Measurements from ENCODE around the gene B4GAT1.
A peak's percentile ranks its signal among the peaks of the same experiment; 100 is the strongest.

Gene B4GAT1

DNA sequence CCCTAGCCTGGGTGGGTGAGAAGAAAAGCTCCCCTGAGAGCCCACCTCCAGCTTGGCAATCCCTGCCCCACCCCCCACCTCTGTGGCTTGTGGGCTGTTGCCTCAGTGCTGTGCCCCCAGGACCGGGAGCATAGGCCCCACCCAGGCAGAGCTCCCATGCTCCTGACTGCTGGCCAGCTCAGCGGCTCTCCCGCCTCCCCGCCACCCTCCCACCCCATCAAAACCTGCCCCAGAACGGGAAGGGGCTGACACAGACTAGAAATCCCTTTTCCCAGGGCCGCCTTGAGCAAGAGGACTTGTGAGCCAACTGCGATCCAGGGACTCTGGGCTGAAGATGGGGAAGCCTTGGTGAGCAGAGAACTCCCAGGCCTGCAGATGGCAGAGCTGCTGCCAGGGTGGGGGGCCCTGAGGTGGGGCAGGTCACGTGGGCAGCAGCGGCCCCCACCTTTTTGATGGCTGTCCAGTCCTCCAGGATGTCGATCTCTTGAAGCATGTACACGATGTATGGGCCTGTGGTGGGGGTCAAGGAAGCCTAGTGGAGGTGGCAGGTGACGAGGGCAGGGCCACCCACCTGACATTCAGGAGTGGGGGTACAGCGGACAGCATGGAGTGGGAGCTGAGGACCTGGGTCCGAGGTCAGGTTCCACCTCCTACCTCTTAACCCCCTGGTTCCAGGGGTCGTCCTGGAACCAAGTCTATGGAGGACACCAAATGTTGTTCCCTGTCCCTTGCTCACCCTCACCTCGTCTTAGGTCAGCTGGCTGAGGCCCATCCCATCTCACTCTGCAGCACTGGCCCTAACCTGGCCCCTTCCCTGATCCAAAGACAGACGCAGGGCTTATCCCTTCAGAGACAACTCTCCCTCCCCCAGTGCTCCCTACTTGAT, 8.9 kb downstream of the B4GAT1 start:
- H3K4me3 ChIP-seq (ENCODE audit: low read depth, low read length) = no peak overlapping the region

DNA sequence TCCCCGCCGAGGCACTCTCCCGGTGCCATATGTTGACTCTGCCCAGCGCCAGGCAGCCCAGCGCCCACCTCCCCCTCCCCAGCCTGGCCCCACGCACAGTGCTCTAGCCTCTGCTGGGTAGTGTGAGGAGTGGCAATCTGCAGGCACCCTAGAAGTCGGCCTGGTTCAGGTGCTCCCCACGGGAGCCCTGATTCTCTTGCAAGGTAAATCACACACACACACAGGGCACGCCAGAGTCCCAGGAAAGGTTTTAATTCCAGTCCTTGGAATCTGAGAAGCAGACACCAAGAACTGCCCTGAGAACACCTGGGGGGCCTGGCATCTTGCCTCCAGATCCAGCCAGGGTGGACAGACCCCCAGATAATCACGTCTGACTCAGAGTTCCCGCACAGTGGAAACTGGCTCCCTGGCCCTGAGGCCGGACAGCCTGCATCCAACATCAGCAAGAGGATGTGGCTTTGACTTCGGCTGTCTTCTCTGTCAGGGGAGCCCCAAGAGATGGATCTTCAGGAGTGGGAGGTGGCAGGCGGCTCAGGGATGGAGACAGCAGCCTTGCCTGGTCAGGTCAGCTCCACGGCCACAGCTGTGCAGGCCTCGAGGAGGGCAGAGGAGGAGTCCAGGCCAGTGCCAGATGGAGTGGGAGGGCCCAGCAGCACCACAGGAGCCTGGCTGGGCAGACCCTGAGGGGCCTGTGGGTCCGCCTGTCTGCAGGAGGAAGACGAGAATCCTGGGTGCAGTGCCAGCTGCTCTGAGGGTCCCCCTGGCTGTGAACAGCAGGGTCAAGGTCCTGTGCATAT, 10.1 kb downstream of the B4GAT1 start:
- no peak overlapping the region for H3K4me3 ChIP-seq (ENCODE audit: low read depth, low read length)

DNA sequence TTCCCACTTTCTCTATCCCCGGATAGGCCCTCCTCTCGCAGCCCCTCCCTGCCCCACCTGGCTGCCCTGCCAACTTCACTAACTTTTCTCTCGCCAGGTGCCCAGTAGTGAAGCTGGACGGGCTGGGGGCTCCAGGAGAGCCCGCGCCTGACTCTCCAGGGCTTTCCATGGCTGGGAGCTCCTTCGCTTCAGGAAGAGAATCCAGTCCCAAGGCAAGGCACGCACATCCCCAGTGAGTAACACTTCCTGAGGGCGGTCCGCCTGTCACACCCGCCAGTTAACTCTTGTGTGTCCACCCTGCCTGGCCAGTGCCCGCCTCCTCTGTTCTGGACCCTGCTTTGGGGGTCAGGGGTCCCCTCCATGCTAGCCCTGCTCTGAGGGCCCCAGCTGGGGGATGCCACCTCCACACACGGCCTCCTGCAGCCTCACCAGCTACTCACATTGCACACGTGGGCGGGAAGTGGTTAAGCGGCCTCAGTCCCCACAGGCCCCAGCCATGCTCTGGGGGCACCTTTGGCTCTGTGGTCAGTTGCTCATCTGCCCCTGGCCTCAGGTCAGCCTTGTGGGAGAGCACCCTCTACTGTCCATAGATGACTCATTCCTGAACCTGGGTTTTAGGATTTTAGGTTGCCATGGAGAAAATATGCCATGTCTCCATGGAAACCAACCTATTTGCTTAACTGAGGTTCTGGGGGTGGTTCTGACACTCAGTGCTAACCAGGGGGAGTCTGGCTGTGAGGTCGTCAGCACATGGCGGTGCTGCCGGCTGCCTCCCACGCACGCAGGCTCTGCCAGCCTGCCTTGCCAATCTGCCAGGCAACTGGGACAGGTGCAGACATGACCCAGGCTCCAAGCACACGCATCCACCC, 11.0 kb downstream of the B4GAT1 start, which contains the start of gene RIN1:
Gene RIN1, minus strand, starts transcription at position 201 of the 869 bp plus-strand sequence. Its CDS starts 32 bp downstream, at position 169.
- H3K4me3 ChIP-seq (ENCODE audit: low read depth, low read length) = peak within 1 kb of the TSS; percentile 24

DNA sequence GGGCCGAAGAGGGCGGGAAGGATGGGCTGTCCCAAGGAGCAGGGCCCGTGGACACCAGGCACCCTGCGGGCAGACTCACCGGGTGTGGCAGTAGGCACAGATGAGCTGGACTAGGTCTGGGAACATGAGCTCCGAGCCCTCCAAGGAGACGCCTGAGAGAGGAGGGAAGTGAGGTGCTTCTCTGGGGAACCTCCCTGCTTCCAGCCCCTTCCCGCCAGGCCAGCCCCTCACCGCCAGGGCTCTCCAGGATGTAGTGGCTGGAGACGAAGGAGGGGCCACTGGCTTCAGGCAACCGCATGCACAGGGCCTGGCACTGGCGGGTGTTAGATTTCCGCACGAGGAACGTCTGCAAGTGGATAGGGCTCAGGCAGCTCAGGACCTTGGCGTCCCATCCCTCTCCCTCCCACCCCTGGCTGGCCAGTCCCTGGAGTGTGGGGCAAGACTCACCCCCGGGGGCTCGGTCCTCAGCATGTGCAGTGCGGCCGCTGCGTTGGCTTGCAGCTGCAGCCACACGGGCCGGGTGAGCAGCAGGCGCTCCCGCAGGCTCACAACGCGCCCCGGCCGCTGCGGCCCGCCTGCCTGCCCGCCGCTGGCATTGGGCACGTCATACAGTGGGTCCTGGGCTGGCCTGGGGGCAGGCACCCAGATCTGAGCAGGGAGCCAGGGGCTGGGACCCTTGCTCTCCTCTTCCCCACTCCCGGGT, 11.7 kb downstream of the B4GAT1 start:
- peak overlapping the region; percentile 24 for H3K4me3 ChIP-seq (ENCODE audit: low read depth, low read length)

DNA sequence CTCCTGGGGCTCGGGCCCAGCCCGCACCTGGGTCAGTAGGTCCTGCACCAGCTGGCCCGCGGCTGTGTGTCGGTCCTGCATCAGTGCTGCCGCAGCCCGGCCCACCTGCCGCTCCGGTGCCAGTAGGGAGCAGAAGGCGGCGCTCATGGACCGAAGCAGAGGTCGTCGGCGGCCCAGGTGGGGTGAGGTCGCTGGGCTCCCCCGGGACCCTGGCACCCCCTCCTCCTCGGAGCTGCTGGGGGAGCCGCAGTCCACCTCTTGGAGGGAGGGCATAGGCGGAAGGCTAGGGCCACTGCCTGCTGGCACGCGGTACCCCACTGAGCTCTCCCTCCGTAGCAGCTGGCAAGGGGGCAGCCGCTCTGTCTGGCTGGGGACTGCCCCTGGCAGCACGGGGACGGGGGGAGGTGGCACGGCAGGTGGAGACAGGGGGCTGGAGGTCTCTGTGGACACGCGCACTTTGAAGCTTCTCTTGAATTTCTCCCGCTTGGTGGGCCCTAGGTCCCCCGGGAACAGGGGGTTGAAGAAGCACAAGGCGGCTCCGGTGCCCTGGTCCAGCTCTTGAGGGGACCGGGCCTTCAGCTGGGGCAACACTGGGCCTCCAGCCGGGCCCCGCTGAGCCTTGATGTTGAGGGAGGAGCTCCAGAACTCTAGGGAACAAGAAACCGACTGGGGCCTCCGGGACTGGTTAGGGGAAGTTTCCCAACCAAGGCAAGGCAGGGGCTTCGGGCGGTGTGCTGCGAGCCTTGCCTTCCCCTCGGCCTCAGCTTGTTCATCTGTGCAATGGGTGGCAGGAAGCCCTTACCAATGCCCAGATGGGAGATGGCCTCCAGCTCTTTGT, 12.6 kb downstream of the B4GAT1 start:
- no peak overlapping the region for H3K4me3 ChIP-seq (ENCODE audit: low read depth, low read length)

DNA sequence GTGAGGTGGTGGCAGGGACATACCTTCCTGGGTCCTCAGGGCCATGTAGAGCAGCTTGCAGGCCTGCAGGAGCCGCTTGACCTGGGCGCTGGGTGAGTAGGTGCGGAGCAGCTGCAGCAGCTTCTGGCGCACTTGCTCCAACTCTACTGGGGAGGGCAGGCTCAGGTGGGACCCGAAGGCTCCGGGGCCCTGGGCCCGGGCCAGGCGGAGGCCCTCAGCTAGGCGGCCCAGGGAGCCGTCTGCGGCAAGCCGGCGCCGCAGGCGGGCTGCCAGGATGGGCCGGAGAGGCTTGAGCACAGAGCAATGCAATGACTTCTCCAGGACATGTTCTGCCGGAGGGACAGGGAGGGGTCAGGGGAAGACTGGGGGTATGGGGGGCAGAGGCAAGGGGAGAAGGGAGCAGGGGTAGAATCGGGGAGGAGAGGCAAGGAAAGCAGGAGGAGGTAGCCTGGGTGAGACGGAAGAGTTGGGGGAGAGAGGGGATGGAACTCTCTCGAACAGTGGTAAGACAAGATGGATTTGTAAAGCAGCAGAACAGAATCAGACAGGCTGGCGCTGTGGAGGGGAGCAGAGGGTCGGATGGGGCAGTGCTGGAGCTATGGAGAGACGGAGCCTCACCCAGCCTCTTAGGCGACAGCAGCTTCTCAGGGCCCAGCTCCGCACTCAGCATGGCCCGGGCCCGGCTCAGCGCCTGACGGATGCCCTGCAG, 13.4 kb downstream of the B4GAT1 start:
- no peak overlapping the region for H3K4me3 ChIP-seq (ENCODE audit: low read depth, low read length)

DNA sequence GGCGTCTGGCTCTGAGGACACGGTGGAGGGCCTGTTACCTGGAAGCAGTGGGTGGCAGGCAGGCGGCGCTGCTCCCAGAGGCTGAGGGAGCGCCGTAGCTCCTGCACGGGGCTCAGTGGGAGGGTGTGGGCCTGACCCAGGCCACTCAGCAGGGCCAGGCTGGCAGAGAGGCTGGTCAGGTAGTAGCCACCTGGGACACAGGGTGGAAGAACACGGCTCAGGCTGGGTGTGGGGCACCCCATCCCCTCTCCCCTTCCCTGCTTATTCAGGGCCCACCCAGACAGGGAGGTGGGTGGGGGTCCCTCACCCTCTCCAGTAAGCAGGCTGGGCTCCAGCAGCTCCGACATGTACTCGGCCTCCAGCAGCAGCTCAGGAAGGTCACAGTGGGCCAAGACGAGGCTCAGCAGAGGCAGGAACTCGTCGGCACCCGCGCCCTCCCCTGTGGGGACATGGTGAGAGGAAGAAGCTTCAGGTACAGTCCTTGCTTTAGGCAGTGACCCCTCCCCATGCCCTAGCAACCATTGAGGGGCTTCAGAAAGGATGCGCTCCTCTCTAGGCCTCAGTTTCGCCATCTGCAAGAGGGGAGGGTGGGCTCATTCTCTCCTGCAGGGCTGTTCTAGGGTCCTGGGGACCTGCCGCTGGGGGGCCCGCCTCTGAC, 14.1 kb downstream of the B4GAT1 start:
- H3K4me3 ChIP-seq (ENCODE audit: low read depth, low read length) = no peak overlapping the region

DNA sequence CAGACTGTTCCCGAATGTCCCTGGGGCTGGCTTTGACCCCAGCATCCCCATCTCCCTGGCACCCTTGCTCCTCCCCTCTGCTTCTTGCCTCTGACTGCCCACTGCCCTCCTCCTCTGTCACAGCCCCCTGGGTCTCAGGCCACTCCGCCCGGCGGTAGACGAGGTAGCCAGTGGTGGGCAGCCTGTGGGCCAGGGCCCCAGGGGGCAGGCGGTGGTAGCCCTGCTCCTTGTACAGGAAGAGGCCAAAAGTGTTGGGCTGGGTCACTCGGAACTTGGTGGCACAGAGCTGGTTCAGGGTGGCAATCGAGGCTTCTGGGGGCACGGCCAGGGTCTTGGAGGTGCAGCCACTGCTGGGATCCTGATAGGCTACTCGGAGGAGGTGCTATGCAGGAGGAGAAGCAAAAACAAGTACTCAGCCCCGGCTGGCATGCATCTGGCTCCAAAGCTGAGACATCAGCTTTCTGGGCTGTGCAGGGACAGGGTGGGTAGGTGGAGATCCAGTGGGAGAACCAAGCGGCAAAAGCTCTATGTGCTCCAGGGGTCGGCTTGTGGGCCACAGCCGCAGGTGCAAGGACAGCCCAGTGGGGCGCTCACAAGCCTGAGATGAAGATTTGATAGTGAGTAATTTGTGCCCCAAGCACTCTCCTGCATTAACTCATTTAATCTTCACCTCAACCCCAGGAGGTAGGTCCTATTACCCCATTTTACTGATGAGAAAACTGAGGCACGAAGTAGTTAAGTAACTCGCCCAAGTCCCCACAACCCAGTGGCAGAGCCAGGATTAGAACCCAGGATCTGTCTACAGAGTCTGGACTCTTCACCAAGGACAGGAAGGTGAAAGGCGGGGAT, 14.8 kb downstream of the B4GAT1 start:
- no peak overlapping the region for H3K4me3 ChIP-seq (ENCODE audit: low read depth, low read length)

DNA sequence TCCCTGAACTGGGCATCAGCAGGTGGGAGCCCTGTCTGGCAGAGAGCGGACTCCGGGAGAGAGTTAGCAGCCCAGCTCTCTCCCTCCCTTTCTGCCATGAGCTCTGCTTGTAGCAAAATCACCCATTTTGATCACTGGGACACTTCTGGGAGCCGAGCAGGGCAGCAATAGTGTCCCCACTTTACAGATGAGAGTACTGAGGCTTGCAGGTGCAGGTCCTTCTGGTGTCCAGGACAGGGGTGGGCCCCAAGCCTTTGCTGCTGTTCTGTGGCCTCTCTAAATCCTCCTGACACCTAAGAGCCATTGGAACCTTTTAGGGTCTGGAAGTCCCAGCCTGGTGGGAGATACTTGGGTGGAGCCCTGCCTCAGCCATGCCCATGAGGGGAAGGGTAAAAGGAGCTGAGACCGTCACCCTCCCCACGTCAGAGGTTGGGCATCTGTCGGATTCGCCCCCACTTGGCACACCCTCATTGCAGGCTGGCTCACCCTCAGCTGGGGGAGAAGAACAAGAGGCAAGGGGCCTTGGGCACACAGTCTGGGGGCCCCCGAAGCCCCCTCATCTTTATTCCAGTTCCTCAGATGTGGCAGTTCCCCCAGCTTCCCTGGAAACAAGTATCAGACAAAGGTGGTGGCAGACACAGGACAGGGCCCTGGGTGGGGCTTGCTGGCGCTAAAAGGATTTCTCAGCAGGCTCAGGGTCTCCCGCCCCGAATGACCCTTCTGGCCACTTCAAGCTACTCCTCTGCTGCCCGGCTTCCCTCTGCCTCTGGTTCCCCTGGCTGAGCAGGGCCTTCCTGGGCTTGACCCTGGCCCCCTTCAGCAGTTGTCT, 15.7 kb downstream of the B4GAT1 start:
- H3K4me3 ChIP-seq (ENCODE audit: low read depth, low read length) = no peak overlapping the region

DNA sequence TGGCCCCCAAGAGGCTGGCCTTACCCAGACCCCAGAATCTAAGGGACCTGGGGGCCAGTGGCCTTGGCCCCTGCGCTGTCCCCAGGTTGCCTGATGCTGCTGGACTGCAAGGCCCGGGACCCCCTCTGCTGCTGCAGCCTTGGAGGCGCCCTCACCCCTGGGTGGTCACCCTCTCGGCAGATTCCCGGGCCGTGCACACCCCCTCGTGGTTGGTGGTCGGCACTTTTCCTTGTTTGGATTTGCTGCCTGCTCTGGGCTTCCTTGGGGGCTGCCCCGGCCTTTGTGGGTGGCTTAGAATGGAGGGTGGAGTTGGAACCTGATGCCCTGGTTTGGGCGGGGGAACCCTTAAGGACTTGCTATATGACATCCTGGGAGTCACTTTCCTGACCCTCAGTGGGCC, 16.5 kb downstream of the B4GAT1 start:
- H3K4me3 ChIP-seq (ENCODE audit: low read depth, low read length) = no peak overlapping the region

DNA sequence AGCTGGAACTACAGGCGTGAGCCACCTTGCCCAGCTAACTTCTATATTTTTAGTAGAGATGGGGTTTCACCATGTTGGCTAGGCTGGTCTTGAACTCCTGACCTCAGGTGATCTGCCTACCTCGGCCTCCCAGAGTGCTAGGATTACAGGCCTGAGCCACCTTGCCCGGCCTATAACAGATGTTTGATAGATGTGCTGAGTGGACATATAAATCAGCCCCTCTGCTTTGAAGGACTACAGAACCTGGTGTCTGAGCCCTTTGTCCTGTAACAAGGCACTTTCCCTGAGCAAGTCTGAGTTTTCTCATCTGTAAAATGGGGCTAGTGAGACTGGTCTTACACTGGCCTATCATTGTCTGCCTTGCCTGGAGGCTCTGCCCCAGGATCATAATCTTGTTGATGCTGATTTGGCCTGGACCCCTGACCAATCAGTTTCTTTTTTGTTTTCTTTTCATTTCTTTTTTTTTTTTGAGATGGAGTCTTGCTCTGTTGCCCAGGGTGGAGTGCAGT, 18.2 kb downstream of the B4GAT1 start:
- no peak overlapping the region for H3K4me3 ChIP-seq (ENCODE audit: low read depth, low read length)

DNA sequence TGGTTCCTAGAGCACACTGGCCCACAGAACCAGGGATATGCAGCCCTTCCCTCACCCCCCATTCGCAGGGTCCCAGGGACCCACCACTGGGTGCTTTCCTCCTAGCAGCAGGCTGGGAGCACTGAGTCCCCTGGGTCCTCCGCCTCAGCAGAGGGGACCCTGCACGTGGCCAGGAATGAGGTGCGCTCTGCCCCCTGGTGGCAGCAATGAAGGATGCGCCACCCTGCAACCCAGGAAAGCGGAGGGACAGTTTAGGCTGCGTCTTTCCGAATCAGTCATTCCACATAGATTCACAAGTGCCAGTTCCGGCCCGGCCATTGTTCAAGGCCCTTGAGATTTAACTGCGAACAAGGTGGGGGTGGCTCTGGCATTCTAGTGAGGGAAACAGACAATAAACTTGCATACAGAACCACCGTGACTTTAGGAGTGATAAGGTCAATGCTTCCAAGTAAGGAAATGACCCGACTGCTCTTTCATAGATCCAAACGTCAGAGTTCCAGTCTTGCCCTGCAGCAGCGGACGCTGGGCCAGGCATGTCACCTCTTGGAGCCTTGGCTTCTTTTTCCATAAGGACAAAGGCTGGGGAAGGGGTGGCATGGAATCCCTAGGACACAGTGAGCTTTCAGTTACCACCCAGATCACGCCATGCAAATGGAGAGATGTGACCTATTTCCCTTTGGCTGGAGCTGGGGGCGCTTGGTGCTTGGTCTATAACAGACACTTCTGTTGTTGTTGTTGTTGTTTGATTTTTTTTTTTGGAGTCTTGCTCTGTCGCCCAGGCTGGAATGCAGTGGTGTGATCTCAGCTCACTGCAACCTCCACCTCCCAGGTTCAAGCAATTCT, 18.9 kb downstream of the B4GAT1 start:
- H3K4me3 ChIP-seq (ENCODE audit: low read depth, low read length) = no peak overlapping the region

DNA sequence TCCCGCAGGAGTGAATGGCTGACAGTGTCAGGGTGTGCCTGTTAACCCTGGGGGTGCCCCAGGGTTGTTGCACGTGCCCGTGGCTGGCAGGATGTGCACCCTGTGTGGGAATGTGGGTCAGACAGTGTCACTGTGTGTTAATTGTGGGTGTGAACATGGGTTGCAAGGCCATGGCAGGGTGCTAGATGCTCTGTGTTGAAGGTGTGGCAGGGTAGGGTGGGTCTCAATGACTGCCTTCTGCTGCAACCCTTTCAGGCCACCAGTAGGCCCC, 19.5 kb downstream of the B4GAT1 start:
- H3K4me3 ChIP-seq (ENCODE audit: low read depth, low read length) = no peak overlapping the region

DNA sequence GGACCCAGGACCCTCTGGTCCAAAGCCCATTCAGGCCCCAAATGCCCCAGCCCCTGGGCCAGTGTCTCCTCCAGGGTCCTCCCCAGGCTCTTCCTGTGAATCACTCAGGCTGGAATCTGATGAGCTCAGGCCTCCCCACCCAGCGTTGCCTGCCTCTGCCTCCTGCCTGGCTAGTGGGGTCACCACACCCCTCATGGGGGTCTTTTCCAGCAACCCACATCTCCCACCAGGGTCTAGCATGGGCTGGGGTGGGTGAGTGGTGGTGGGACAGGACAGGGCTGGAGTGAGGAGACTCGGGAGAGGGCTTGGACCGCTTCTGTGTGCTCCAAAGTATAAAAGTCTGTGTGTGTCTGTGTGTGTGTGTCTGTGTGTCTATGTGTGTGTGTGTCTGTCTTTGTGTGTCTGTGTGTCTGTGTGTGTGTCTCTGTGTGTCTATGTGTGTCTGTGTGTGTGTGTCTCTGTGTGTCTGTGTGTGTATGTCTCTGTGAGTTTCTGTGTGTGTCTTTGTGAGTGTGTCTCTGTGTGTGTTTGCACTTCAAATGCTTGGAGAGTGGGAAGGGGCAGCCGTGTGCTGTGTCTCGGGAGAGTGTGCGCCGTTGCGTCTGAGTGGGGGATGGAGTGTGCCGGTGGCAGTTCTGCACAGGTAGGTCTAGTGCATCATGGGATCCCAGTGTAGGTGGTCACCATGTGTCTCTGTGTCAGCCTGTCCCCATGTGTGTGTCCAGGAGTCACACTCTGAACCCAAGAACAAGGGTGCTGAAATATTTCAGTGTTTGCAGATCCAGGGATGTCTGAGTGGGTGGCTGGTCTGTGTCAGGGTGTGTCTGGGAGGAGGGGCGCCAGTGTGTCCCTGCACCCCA, 20.0 kb downstream of the B4GAT1 start:
- no peak overlapping the region for H3K4me3 ChIP-seq (ENCODE audit: low read depth, low read length)

Data from iPS-11a (cell line).